CD4-positive, alpha-beta T cell treated with Interleukin-15 for 1 hour (primary cell): ENCODE data around the gene SLAIN1.
"Not testable (repeated sequence)": the region's sequence is repeated elsewhere in the genome, so short reads cannot be mapped to it uniquely, and the experiment has no call there.

Source experiments
- DNase-seq: peaks from one replicate; pipeline ENCODE4 v3.0.0-alpha.2; 2020

The SLAIN1 gene

DNA sequence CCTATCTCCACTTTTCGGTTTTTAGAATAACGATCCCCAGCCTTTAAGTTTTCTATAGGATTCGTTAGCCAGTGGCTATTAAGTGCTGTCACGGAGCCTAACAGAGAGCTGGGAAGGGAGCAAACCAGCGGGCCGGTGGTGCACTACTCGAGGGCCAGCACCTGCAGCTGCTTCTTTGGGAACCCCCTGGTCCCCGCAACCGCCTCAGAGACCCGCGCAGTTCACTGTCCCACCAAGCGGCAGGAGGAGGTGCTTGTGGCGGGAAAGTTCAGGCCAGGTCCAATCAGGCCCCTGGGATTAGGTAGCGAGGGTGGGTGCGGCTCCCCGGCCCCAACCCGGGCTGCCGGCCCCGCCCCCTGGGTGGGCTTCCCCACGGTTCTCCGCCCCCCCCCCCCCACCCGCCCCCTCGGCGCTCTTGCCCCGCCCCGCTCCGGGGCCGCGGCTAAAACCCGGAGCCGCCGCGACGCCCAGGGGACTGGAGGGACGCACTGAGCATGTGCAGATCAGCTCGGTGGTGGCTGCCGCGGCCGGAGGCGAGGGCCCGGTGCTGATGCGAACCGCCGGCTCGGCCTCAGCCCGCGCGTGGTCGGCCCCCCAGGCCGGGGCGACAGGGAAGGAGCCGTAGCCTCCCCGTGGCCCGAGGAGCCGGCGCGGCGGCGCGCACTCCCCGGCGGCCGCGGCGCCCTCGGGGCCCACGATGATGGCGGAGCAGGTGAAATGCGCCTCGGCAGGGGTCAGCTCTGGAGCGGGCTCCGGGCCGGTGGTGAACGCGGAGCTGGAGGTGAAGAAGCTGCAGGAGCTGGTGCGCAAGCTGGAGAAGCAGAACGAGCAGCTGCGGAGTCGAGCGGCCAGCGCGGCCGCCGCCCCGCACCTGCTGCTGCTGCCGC lies at the start of gene SLAIN1:
Gene SLAIN1, plus strand, starts transcription at position 471 of the 887 bp plus-strand sequence. Its CDS starts 227 bp downstream, at position 698.
- DNase-seq = peak; percentile 90

DNA sequence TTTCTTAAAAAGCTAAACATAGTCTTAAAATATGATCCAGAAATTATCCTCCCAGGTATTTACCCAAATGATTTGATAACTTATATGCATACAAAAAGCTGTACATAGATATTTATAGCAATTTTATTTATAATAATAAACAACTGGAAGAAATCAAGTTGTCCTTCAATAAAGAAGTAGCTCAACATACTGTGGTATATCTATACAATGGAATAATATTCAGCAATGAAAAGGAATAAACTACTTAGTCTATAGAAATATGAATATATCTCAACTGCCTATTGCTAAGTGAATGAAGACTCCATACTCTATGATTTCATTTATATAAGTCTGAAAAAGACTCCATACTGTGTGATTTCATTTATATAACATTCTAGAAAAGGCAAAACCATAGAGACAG lies 47.1 kb upstream of the SLAIN1 start:
- no peak for DNase-seq

DNA sequence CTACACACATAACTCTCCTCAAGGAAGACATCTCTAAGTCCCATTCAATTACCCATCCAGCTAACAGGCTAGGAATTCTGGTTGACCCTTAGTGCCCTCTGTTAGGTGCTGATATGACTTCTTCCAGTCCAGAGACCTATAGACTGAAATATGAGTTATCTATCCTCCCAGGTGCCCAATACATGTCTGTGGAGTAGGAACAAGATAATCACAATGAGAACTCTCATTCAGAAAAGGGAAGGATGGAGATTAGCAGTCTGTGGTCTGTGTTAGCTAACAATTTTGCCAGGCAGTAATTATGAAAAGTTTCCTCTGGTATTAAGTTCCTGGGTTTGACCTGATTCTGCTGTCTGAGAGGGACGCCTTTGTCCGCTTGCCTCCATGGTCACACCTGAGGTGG lies 44.2 kb upstream of the SLAIN1 start:
- DNase-seq = no peak

- not testable (repeated sequence) for DNase-seq
Measured at GRCh38 chr13:77660016-77660415, 37.5 kb upstream of the SLAIN1 start.

DNA sequence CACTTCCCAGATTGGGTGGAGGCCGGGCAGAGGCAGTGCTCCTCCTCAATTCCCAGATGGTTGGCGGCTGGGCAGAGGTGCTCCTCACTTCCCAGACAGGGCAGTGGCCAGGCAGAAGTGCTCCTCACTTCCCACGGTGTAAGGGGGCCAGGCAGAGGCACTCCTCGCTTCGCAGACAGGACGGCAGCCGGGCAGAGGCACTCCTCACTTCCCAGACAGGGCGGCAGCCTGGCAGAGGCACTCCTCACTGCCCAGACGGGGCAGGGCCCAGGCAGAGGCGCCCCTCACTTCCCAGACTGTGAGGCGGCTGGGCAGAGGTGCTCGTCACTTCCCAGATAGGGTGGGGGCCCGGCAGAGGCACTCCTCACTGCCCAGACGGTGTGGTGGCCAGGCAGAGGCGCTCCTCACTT lies 36.6 kb upstream of the SLAIN1 start:
- no peak for DNase-seq

DNA sequence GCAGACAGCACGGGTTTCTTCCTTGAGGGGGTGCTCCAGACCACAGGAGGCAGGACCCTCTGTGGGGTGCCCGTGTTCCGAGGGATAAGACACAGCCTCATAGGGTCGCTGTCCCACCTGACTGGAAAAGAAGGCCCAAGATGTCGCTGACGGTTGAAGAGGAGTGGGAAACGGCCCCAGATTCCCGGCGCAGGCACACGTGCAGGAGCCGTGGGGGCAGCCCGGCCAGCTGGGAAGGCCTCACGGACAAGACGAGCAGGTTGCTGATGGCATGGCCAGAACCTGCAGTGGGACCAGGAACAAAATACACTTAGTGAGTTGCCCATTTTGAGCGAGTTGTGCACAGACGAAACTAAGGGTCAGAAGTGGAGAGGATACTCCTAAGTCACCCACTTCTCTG lies 35.2 kb upstream of the SLAIN1 start:
- not testable (repeated sequence) for DNase-seq

DNA sequence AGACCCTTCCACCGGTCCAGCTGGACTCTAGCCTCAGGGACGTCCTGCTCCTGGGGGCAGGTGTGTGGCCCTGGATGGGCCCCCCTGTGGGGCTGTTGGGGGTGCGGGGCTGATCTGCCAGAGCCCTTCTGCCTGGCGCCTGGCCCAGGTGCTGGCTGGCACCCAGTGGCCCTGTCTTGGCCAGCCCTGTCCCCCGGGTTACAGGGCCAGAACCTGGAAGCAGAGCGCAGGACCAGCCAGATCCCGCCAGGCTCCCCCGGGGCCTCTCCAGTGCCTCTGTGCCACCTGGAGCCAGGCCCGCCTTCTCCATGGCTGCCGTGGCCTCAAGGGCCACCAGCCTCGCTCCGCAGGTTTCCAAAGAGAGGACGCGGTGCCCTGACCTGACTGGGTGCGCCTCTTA lies 34.7 kb upstream of the SLAIN1 start:
- DNase-seq = not testable (repeated sequence)

DNA sequence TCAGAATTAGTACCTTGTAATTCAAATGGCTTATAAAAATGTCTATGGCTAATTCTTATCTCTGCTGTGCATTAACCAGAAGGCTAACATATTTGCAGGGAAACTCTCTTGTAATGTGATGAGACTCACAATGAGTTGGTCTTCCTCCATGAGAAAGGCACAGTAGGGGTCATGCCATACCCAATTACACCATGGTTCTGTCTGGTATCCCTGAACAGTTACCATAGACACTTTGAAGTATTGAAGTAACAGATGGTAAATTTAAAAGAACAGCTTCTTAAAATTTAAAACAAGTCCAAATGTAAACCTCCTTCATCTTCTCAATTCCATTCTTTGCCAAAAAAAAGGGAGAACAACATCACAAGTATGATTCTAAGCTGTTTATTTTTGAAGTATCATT lies 22.6 kb upstream of the SLAIN1 start:
- DNase-seq = no peak

DNA sequence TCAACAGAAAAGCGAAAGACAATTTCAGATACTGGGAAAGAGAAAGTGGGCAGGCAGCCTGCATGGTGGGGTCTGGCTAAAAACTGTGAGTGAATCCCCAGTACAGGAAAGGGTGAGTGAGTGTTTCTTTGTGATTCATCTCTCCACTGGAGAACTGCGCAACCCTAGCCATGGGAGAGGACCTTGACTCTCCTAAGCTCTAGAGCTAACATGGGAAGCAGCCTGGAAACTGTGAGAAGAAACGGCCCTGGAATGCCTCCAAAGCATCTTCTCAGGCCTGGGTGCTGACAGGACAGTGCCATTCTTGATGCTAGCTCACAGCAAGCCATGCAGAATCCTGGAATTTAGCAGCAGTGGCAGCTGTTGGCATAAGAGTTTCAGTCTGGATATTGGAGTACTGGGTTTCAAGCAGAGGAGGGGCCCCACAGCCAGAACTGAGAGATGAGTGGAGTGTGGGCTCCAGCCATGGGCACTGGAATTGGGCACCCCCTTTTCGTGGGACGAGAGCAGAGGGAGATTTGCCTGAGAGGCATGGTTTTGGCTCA lies 18.7 kb upstream of the SLAIN1 start:
- no peak for DNase-seq

DNA sequence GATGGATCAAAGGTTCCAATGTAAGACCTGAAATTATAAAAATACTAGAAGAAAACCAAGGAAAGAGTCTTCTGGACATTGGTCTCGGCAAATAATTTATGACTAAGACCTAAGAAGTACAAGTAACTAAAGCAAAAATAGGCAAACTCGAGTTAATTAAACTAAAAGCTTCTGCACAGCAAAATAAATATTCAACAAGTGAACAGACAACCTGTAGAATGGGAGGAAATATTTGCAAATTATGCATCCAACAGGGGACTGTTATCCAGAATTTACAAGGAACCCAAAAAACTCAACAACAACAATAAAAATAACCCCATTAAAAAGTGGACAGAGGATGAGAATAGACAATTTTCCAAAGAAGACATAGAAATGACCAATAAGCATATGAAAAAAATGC lies 9.7 kb upstream of the SLAIN1 start:
- no peak for DNase-seq

DNA sequence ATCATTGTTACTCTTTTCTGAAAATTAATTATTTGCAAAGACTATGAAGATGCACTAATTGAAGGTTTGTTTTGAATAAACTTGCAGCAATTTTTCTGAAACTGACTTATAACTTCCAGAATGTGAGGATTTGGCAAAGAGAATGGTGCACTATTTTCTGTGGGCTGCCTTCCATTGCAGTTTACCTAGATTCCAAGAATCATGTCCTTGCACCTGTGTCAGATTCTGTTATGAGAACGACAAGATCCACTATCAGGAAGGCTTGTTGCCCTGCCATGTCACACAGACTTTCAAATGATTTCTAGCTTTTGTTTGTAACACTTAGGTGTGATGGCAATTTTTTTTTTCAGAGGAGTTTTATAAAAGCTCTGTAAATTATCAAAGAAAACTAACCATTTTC lies 5.6 kb upstream of the SLAIN1 start:
- DNase-seq = no peak

GRCh38 chr13:77692746-77693448 lies 4.6 kb upstream of the SLAIN1 start:
- DNase-seq = no peak

DNA sequence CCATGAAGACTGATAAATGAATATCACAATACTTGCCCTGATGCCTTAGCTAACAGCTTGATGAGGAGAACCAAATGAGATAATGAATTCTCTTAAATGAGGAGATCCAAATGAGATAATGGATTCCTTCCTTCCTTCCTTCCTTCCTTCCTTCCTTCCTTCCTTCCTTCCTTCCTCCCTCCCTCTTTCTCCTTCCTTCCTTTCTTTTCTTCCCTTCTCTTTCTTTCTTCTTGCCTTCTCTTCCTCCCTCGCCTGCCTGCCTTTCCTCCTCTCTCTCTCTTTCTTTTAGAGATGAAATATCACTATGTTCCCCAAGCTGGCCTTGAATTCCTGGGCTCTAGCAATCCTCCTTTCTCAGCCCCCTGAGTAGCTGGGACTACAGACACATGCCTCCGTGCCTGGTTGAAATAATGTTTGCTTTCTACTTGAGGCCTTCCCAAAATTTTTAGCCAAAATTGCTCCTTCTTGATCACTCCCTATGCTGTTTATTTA lies 4.0 kb upstream of the SLAIN1 start:
- no peak for DNase-seq

DNA sequence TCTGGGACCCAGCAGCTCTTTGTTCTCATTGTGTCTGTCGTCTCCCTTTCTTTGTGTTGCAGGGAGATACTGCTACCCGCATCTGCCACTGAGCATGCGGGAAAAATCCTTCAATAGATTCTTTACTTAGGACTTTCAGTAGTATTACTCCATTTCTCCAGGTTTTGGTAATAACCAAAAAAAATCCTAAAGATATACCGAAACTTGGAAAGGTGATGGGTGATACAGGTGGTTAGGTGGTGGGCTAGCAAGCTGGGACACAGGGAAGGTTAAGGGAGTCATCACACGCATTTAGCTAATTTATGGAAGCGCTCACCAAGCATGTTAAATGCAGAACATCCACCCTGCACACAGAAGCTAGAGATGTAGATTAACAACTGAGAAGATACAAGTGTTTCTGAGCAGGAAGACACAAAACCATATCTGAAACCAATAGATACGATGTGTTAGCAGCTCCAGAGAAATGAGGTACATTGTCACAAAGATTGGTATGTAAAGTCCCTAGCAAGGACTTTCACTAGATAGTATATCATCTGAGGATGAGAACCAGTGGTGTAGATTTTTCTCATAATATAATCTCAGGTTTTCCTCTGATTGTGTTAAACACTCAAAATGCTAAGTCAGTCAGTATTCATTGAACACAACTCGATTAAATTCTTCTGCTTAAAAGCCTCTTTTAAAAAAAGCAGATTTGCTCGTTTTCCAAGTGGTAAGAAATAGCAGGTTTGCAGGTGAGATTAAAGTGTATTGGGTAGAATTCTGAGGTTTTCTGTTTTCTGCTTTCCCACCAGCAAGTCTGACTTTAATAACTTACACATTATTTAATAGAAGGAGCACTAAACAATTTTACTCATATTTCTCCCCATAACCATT lies 1.2 kb upstream of the SLAIN1 start:
- DNase-seq = no peak

- no peak for DNase-seq
Measured at GRCh38 chr13:77696879-77697216, 639 bp upstream of the SLAIN1 start.

GRCh38 chr13:77698201-77699058 lies 943 bp downstream of the SLAIN1 start:
- DNase-seq = peak; percentile 26

GRCh38 chr13:77699059-77699680 lies 1.7 kb downstream of the SLAIN1 start:
- DNase-seq = no peak

DNA sequence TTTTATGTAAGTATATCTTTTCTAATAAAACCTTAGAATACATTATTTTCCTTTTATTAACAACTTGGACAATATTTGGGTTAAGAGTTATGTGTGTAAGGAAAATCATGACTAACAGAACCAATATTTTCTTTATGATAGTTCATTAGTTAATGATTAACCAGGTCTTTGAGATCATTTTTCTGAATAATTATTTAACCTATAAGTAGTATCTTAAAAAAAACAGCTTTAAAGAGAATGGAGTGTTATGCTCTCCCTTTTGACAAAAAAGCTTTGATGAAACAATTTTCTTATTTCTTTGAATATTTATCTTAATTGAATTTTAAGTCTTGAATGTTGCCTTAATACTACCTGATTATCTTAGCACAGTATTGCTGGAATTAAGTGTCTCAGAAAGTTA lies 3.8 kb downstream of the SLAIN1 start:
- DNase-seq = no peak

DNA sequence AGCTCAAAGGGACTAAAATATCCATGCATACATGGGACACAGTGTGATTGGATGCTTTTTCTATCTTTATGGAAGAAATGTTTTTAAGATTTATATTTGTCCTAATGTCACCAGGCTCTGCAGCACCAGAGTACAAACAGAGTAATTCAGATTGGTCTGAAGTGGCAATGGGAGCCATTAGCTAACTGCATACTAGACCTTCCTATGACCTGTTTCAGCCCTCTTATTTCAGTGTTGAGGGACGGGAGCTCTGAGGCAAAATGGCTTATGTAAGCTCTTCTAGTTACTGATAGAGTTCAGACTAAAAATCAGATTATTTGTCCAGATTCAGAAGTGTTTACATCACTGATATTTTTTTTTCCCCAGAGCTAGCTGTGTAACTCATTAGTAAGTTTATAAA lies 4.9 kb downstream of the SLAIN1 start:
- DNase-seq = no peak

GRCh38 chr13:77703408-77703807 lies 5.9 kb downstream of the SLAIN1 start:
- DNase-seq = no peak

DNA sequence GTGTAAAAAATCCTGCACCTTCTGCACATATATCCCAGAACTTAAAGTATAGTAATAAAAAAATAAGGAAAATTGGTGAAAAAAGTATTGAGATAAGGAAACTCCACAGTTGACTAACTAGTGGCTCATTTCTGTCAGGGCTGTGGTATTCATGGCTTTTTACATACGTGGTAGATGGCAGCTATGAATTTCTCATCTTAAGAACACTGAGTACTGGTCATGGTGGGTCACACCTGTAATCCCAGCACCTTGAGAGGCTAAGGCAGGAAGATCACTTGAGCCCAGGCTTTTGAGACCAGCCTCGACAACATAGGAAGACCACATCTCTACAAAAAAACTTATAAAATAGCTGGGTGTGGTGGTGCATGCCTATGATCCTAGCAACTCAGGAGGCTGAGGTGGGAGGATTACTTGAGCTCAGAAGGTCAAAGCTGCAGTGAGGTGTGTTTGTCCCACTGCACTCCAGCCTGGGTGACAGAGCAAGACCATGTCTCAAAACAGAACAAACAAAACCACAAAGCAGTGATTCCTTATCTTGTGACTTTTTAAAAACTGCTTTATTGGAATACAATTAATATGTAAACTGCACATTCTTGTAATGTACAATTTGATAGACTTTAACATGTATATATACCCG lies 16.8 kb downstream of the SLAIN1 start:
- DNase-seq = no peak
